Activated CD8-positive, alpha-beta T cell treated with anti-CD3 and anti-CD28 coated beads for 36 hours (primary cell): ENCODE results near the gene GPANK1. TPM values are rescaled to one million over a fixed set of nuclear protein-coding genes. Genes with fewer than 3 reads are reported as not detected.

Experiments
- ATAC-seq: fragments of 200-7000 bp; cut with Tn5 transposase; one replicate; pipeline ENCODE4 v1.10.0; 2021; ENCODE audit warnings: mild to moderate bottlenecking, moderate library complexity
- CTCF ChIA-PET: fragments of 350-600 bp; sonication (Branson Sonifier 250); formaldehyde crosslinking; loops from one replicate; lab custom pipeline; 2021; ENCODE audit warnings: antibody characterized with exemption; lab: Charles Lee
- POLR2A ChIA-PET: fragments of 350-600 bp; sonication (Branson Sonifier 250); formaldehyde crosslinking; loops from one replicate; lab custom pipeline; 2021; ENCODE audit warnings: antibody characterized with exemption; lab: Charles Lee
- DNase-seq: peaks from one replicate; pipeline ENCODE4 v3.0.0-alpha.2; 2020
- H3K27ac Mint-ChIP-seq: one replicate; pipeline ENCODE4 v1.8.0; 2021; ENCODE audit warnings: mild to moderate bottlenecking, mixed read lengths
- H3K27me3 Mint-ChIP-seq: one replicate; pipeline ENCODE4 v1.8.0; 2021; ENCODE audit warnings: mixed read lengths
- H3K36me3 Mint-ChIP-seq: one replicate; pipeline ENCODE4 v1.8.0; 2021; ENCODE audit warnings: low read depth, mixed read lengths
- H3K4me1 Mint-ChIP-seq: one replicate; pipeline ENCODE4 v1.8.0; 2021; ENCODE audit warnings: low read depth, mixed read lengths
- H3K4me3 Mint-ChIP-seq: one replicate; pipeline ENCODE4 v1.8.0; 2021; ENCODE audit warnings: mild to moderate bottlenecking, moderate library complexity, mixed read lengths
- H3K9me3 Mint-ChIP-seq: one replicate; pipeline ENCODE4 v1.8.0; 2021; ENCODE audit warnings: mixed read lengths
- CTCF ChIP-seq: fragments of 200-600 bp; IDR thresholded peaks from one replicate; pipeline ENCODE4 v1.8.0; 2022; ENCODE audit warnings: antibody characterized with exemption, mild to moderate bottlenecking
- intact Hi-C: fragments of 100-400 bp; cut with micrococcal nuclease; formaldehyde crosslinking; loops from one replicate; pipeline ENCODE4 v1.10.0; 2022
- total RNA-seq, 2 experiments: library from RNA; stranded (reverse); gene quantifications; one replicate each; pipeline ENCODE4 v1.2.3, GENCODE V29; 2021

GPANK1 gene
- total RNA-seq, 2 experiments from 2014 or later: 29.4 to 30.9 TPM

- CTCF ChIA-PET: interaction anchor here (1.2 to 2.1 kb wide), 9 partner anchors 12 to 128 kb away, joined by 3 to 6 read pairs (median 4); partner anchors contain the start of genes BAG6, DDX39B and NFKBIL1
- intact Hi-C loops: loop anchor here (2.0 kb wide), 1 partner anchor 43 kb away; the partner anchor contains the start of gene GPANK1
These were observed 42.8 kb downstream of the GPANK1 start for GRCh38 chr6:31621991-31622390.

GRCh38 chr6:31621320-31621939, 43.4 kb downstream of the GPANK1 start:
- Mint-ChIP-seq H3K4me1 (peaks cover 49% of the 10 kb centered on the region), H3K4me3 (peak overlapping the region; percentile 95), H3K36me3 (peaks cover 77% of the 10 kb centered on the region), H3K9me3 (no peaks in the 10 kb centered on the region), H3K27ac (peak overlapping the region; percentile 95), H3K27me3 (no peaks in the 10 kb centered on the region)
- ATAC-seq (no peak), DNase-seq (no peak)
- POLR2A ChIA-PET: interaction anchor here (1.0 to 11.4 kb wide), 15 partner anchors 9 to 238 kb away, joined by 3 to 235 read pairs (median 5); partner anchors contain the start of genes APOM, BAG6, CSNK2B and DDX39B
- no peak for TF ChIP-seq CTCF
- intact Hi-C loops: loop anchor here (2.0 kb wide), 1 partner anchor 43 kb away; the partner anchor contains the start of gene GPANK1
- CTCF ChIA-PET: interaction anchor here (0.7 to 2.1 kb wide), 9 partner anchors 13 to 80 kb away, joined by 3 to 6 read pairs (median 4); partner anchors contain the start of genes ATP6V1G2, BAG6, DDX39B and NFKBIL1

More at GRCh38 chr6:31621991-31622390, 42.8 kb downstream of the GPANK1 start:
- no peak for TF ChIP-seq CTCF
- no peaks in the 10 kb centered on the region for H3K9me3 Mint-ChIP-seq
- no peak for DNase-seq
- POLR2A ChIA-PET: interaction anchor here (0.8 to 11.4 kb wide), 16 partner anchors 8 to 237 kb away, joined by 3 to 235 read pairs (median 6); partner anchors contain the start of genes APOM, BAG6, C6orf47 and CSNK2B
- peaks cover 76% of the 10 kb centered on the region for H3K36me3 Mint-ChIP-seq
- H3K27ac Mint-ChIP-seq: peak overlapping the region; percentile 95
- ATAC-seq: no peak
- H3K27me3 Mint-ChIP-seq: no peaks in the 10 kb centered on the region
- H3K4me3 Mint-ChIP-seq: peak overlapping the region; percentile 95
- H3K4me1 Mint-ChIP-seq: peaks cover 43% of the 10 kb centered on the region

- H3K36me3 Mint-ChIP-seq: peaks cover 75% of the 10 kb centered on the region
- H3K4me1 Mint-ChIP-seq: peaks cover 54% of the 10 kb centered on the region
- peak within 1 kb of the TSS; percentile 97 for H3K27ac Mint-ChIP-seq
- ChIA-PET POLR2A (interaction anchor here (0.7 to 11.4 kb wide), 12 partner anchors 19 to 221 kb away, joined by 3 to 235 read pairs (median 5); partner anchors contain the start of genes BAG6, CSNK2B, DDX39B and GPANK1), CTCF (interaction anchor here (0.7 to 1.5 kb wide), 6 partner anchors 24 to 74 kb away, joined by 3 to 5 read pairs (median 3); partner anchors contain the start of genes ATP6V1G2 and BAG6)
- TF ChIP-seq CTCF: no peak
- H3K4me3 Mint-ChIP-seq: peak within 1 kb of the TSS; percentile 95
- H3K9me3 Mint-ChIP-seq: no peaks in the 10 kb centered on the region
- intact Hi-C loops: loop anchor here (2.0 kb wide), 1 partner anchor 44 kb away; the partner anchor contains the start of gene GPANK1
- ATAC-seq (peak; percentile 25), DNase-seq (peak; percentile 85)
- H3K27me3 Mint-ChIP-seq: no peaks in the 10 kb centered on the region
These were observed 44.0 kb downstream of the GPANK1 start, which contains the start of gene PRRC2A for GRCh38 chr6:31620586-31621319. Gene PRRC2A, plus strand, starts transcription at chr6:31620715. Its CDS starts 2,075 bp downstream, at chr6:31622790.

GRCh38 chr6:31619805-31620585, 44.8 kb downstream of the GPANK1 start:
- H3K9me3 Mint-ChIP-seq: no peaks in the 10 kb centered on the region
- H3K4me3 Mint-ChIP-seq: peak overlapping the region; percentile 95
- ChIA-PET CTCF (interaction anchor here (0.7 to 0.9 kb wide), 3 partner anchors 24 to 68 kb away, joined by 3 read pairs; no protein-coding TSS in a partner anchor), POLR2A (interaction anchor here (0.7 to 5.1 kb wide), 13 partner anchors 27 to 221 kb away, joined by 3 to 44 read pairs (median 4); partner anchors contain the start of genes BAG6, DDX39B, LTB and TNF)
- DNase-seq (peak; percentile 99), ATAC-seq (peak; percentile 84)
- no peaks in the 10 kb centered on the region for H3K27me3 Mint-ChIP-seq
- H3K4me1 Mint-ChIP-seq: peaks cover 59% of the 10 kb centered on the region
- H3K36me3 Mint-ChIP-seq: peaks cover 67% of the 10 kb centered on the region
- intact Hi-C loops: loop anchor here (2.0 kb wide), 1 partner anchor 45 kb away; the partner anchor contains the start of gene GPANK1
- TF ChIP-seq CTCF: no peak
- peak overlapping the region; percentile 97 for H3K27ac Mint-ChIP-seq
